H1 (cell line): ENCODE measurements around the gene ERO1A. TPM values are rescaled to one million over a fixed set of nuclear protein-coding genes. Genes with fewer than 3 reads are reported as not detected.

Source experiments
- CTCF ChIA-PET: fragments of 300-600 bp; sonication (Branson Sonifier 250); formaldehyde crosslinking; loops from one replicate; lab custom pipeline; 2021; ENCODE audit not compliant: partially characterized antibody; lab: Charles Lee
- POLR2A ChIA-PET: fragments of 300-600 bp; sonication (Branson Sonifier 250); formaldehyde crosslinking; loops from one replicate; lab custom pipeline; 2021; ENCODE audit warnings: inconsistent platforms; ENCODE audit not compliant: partially characterized antibody; lab: Charles Lee
- DNase-seq, 2 experiments: peaks; one replicate each; pipeline versions ENCODE4 v3.0.0 to v3.0.0-alpha.2; 2010 to 2022; ENCODE audit warnings: low spot score in 2 of 2, low read depth in 1 of 2, mixed read lengths in 1 of 2
- FAIRE-seq: peaks from 2 replicates; lab custom pipeline; 2011; peaks lifted over from hg19 to GRCh38; lab: Jason Lieb, UNC
- H2AFZ ChIP-seq: 2 replicates; pipeline ENCODE4 v1.8.1; 2012; ENCODE audit warnings: low read length, inconsistent platforms
- H2AK5ac ChIP-seq: 2 replicates; pipeline ENCODE4 v1.6.1; 2013; ENCODE audit warnings: low read depth, low read length
- H2BK120ac ChIP-seq: replicated peaks from 2 replicates; pipeline ENCODE3; 2013; ENCODE audit warnings: low read depth, low read length, inconsistent platforms
- H2BK12ac ChIP-seq: 2 replicates; pipeline ENCODE4 v1.6.1; 2013; ENCODE audit warnings: low read depth, low read length
- H2BK15ac ChIP-seq: 2 replicates; pipeline ENCODE4 v1.6.1; 2013; ENCODE audit warnings: low read length
- H2BK20ac ChIP-seq: 2 replicates; pipeline ENCODE4 v1.6.1; 2013; ENCODE audit warnings: low read length
- H2BK5ac ChIP-seq: 2 replicates; pipeline ENCODE4 v1.6.1; 2013; ENCODE audit warnings: low read depth, low read length
- H3K14ac ChIP-seq: 2 replicates; pipeline ENCODE4 v1.6.1; 2013; ENCODE audit warnings: inconsistent platforms; ENCODE audit not compliant: insufficient read length
- H3K18ac ChIP-seq: 2 replicates; pipeline ENCODE4 v1.6.1; 2013; ENCODE audit warnings: low read length; ENCODE audit errors: extremely low read depth
- H3K23ac ChIP-seq: 2 replicates; pipeline ENCODE4 v1.6.1; 2013; ENCODE audit warnings: inconsistent platforms; ENCODE audit not compliant: insufficient read length
- H3K23me2 ChIP-seq: 2 replicates; pipeline ENCODE4 v1.6.1; 2013; ENCODE audit warnings: low read depth, low read length
- H3K27ac ChIP-seq: 2 replicates; pipeline ENCODE4 v1.6.1; 2011; ENCODE audit warnings: low read depth, low read length, inconsistent platforms
- H3K27me3 ChIP-seq, 4 experiments: replicated peaks in 1 of 4; 1 replicate in 1 of 4; 2 replicates in 3 of 4; pipeline versions ENCODE4 v1.6.1 to v1.8.1; 2011 to 2013; ENCODE audit warnings: low read length in 3 of 4, mild to moderate bottlenecking in 3 of 4, inconsistent platforms in 2 of 4, mixed read lengths in 2 of 4, moderate library complexity in 1 of 4; ENCODE audit not compliant: control insufficient read depth in 3 of 4, insufficient read depth in 3 of 4; ENCODE audit errors: extremely low read depth in 1 of 4
- H3K36me3 ChIP-seq, 4 experiments: 2 replicates each; pipeline versions ENCODE4 v1.6.1 to v1.8.1; 2011 to 2013; ENCODE audit warnings: mild to moderate bottlenecking in 4 of 4, low read length in 3 of 4, moderate library complexity in 2 of 4, control low read depth in 1 of 4, inconsistent platforms in 1 of 4; ENCODE audit not compliant: insufficient read depth in 4 of 4, control insufficient read depth in 2 of 4
- H3K4ac ChIP-seq: replicated peaks from 2 replicates; pipeline ENCODE3; 2013; ENCODE audit warnings: low read length, low read depth, mixed read lengths, inconsistent platforms; ENCODE audit not compliant: insufficient read length
- H3K4me1 ChIP-seq, 4 experiments: replicated peaks in 1 of 4; 1 replicate in 1 of 4; 2 replicates in 3 of 4; pipeline versions ENCODE4 v1.6.1 to v1.8.1; 2011 to 2013; ENCODE audit warnings: low read length in 3 of 4, inconsistent platforms in 2 of 4, mixed read lengths in 1 of 4; ENCODE audit not compliant: insufficient read depth in 4 of 4, control insufficient read depth in 3 of 4
- H3K4me2 ChIP-seq, 2 experiments: 2 replicates each; pipeline versions ENCODE4 v1.6.1 to v1.8.1; 2011 to 2013; ENCODE audit warnings: low read depth in 2 of 2, low read length in 2 of 2, control low read depth in 1 of 2, inconsistent platforms in 1 of 2, mild to moderate bottlenecking in 1 of 2; ENCODE audit not compliant: insufficient read depth in 1 of 2
- H3K4me3 ChIP-seq, 4 experiments: fragments of 200-600, 300-600 bp in 1 of 4; sonication (generic), shearing (Covaris generic), sonication (Bioruptor Twin) in 1 of 4; 2 replicates each; pipeline versions ENCODE4 v1.5.1 to v1.8.1; 2011 to 2016; ENCODE audit warnings: low read length in 4 of 4, low read depth in 3 of 4, control low read depth in 2 of 4, inconsistent platforms in 2 of 4, mild to moderate bottlenecking in 2 of 4, mixed read lengths in 1 of 4, moderate library complexity in 1 of 4; ENCODE audit not compliant: insufficient read depth in 2 of 4; ENCODE audit errors: extremely low read depth in 1 of 4
- H3K56ac ChIP-seq: replicated peaks from 2 replicates; pipeline ENCODE3; 2013; ENCODE audit warnings: low read depth, mild to moderate bottlenecking, mixed read lengths, low read length, inconsistent platforms; ENCODE audit not compliant: insufficient read length
- H3K79me1 ChIP-seq: 2 replicates; pipeline ENCODE4 v1.6.1; 2013; ENCODE audit warnings: low read depth, low read length, control low read depth
- H3K79me2 ChIP-seq, 2 experiments: 2 replicates each; pipeline versions ENCODE4 v1.6.1 to v1.8.1; 2012 to 2013; ENCODE audit warnings: low read length in 2 of 2, mild to moderate bottlenecking in 2 of 2, inconsistent platforms in 1 of 2; ENCODE audit not compliant: insufficient read depth in 2 of 2, control insufficient read depth in 1 of 2
- H3K9ac ChIP-seq, 4 experiments: replicated peaks in 1 of 4; 1 replicate in 1 of 4; 2 replicates in 3 of 4; pipeline versions ENCODE4 v1.6.1 to v1.8.1; 2011 to 2013; ENCODE audit warnings: low read depth in 3 of 4, low read length in 3 of 4, control low read depth in 2 of 4, mild to moderate bottlenecking in 2 of 4, moderate library complexity in 2 of 4, inconsistent platforms in 1 of 4; ENCODE audit errors: extremely low read depth in 1 of 4
- H3K9me3 ChIP-seq, 2 experiments: 2 replicates each; pipeline versions ENCODE4 v1.6.1 to v1.8.1; 2012 to 2013; ENCODE audit warnings: mild to moderate bottlenecking in 2 of 2, moderate library complexity in 2 of 2, control low read depth in 1 of 2, inconsistent platforms in 1 of 2, low read depth in 1 of 2, low read length in 1 of 2, mixed read lengths in 1 of 2; ENCODE audit not compliant: insufficient read depth in 2 of 2
- H4K20me1 ChIP-seq, 2 experiments: replicated peaks in 1 of 2; 2 replicates each; pipeline versions ENCODE3 to v1.8.1; 2011 to 2013; ENCODE audit warnings: inconsistent platforms in 2 of 2, low read length in 2 of 2, mild to moderate bottlenecking in 1 of 2; ENCODE audit not compliant: insufficient read depth in 2 of 2, control insufficient read depth in 1 of 2
- H4K5ac ChIP-seq: 2 replicates; pipeline ENCODE4 v1.6.1; 2013; ENCODE audit warnings: low read length, low read depth, mixed read lengths, inconsistent platforms; ENCODE audit not compliant: insufficient read length
- H4K8ac ChIP-seq: 2 replicates; pipeline ENCODE4 v1.8.0; 2013; ENCODE audit warnings: mild to moderate bottlenecking, moderate library complexity, low read length, inconsistent platforms; ENCODE audit not compliant: insufficient read depth; ENCODE audit errors: extremely low read depth
- H4K91ac ChIP-seq: replicated peaks from 2 replicates; pipeline ENCODE3; 2013; ENCODE audit warnings: low read length, mixed read lengths, inconsistent platforms; ENCODE audit not compliant: insufficient read length
- CHD1 ChIP-seq: IDR thresholded peaks from 2 replicates; pipeline ENCODE4 v1.6.1; 2012; ENCODE audit warnings: low read depth, low read length, improper control_type of control experiment
- CTCF ChIP-seq, 3 experiments: IDR thresholded peaks; 1 replicate in 2 of 3; 2 replicates in 1 of 3; pipeline versions ENCODE4 v1.5.1 to v1.6.1; 2011; ENCODE audit warnings: low read length in 3 of 3, mild to moderate bottlenecking in 3 of 3, inconsistent platforms in 2 of 3, low read depth in 1 of 3, moderate library complexity in 1 of 3; ENCODE audit not compliant: insufficient read depth in 1 of 3; ENCODE audit errors: control extremely low read depth in 1 of 3
- JUND ChIP-seq: IDR thresholded peaks from 2 replicates; pipeline ENCODE4 v1.6.1; 2011; ENCODE audit warnings: mild to moderate bottlenecking, improper control_type of control experiment, low read length
- NANOG ChIP-seq: IDR thresholded peaks from 2 replicates; pipeline ENCODE4 v1.6.1; 2011; ENCODE audit warnings: low read length, low read depth, mild to moderate bottlenecking, inconsistent platforms; ENCODE audit not compliant: insufficient read depth, poor library complexity, severe bottlenecking
- POLR2A ChIP-seq, 2 experiments: IDR thresholded peaks; 1 replicate in 1 of 2; 2 replicates in 1 of 2; pipeline ENCODE4 v1.6.1; 2011; ENCODE audit warnings: low read depth in 2 of 2, low read length in 2 of 2, mild to moderate bottlenecking in 2 of 2; ENCODE audit errors: control extremely low read depth in 1 of 2
- RAD21 ChIP-seq, 2 experiments: IDR thresholded peaks in 1 of 2; conservative IDR thresholded peaks in 1 of 2; 2 replicates each; pipeline ENCODE4 v1.6.1; 2011; ENCODE audit warnings: low read depth in 2 of 2, low read length in 2 of 2, improper control_type of control experiment in 1 of 2, inconsistent platforms in 1 of 2, mild to moderate bottlenecking in 1 of 2, moderate library complexity in 1 of 2
- SIRT6 ChIP-seq: IDR thresholded peaks from one replicate; pipeline ENCODE4 v1.7.1; 2012; ENCODE audit warnings: low read length, inconsistent platforms
- SIX5 ChIP-seq: IDR thresholded peaks from 2 replicates; pipeline ENCODE4 v1.6.1; 2011; ENCODE audit warnings: mild to moderate bottlenecking, low read depth, low read length
- SP1 ChIP-seq: IDR thresholded peaks from 2 replicates; pipeline ENCODE4 v1.6.1; 2011; ENCODE audit warnings: low read depth, low read length
- TCF12 ChIP-seq: IDR thresholded peaks from 2 replicates; pipeline ENCODE4 v1.6.1; 2011; ENCODE audit warnings: low read depth, mild to moderate bottlenecking, low read length
- WGBS, 2 experiments: shearing (Covaris generic) in 1 of 2; methylation state at CpG; one replicate each; pipeline versions ENCODE4 v1.1.6 to v1.1.7; 2013 to 2015; ENCODE audit warnings: low lambda C conversion rate in 2 of 2, mixed read lengths in 2 of 2, inconsistent platforms in 1 of 2, low coverage in 1 of 2, missing lambda C conversion rate in 1 of 2; ENCODE audit not compliant: insufficient replicate concordance in 2 of 2, insufficient coverage in 1 of 2, insufficient read length in 1 of 2; ENCODE audit errors: extremely low coverage in 1 of 2, missing lambda C conversion rate in 1 of 2; 5-methylcytosine and 5-hydroxymethylcytosine counted together
- polyA plus RNA-seq, 7 experiments: library from polyadenylated mRNA; depleted of rRNA in 3 of 7; stranded (reverse) in 5 of 7; unstranded in 2 of 7; fragments of >200 nt in 5 of 7; fragments of 200-250 nt in 2 of 7; gene quantifications; 1 replicate in 5 of 7; 2 replicates in 1 of 7; 4 replicates in 1 of 7; pipeline versions ENCODE4 v1.2.1 to v1.2.3, GENCODE V29; 2011 to 2013; ENCODE audit warnings: missing spikeins in 2 of 7, mixed read lengths in 2 of 7
- total RNA-seq: library from RNA; stranded (reverse); fragmentation: NEBNext Ultra II Directional; extraction: Animal tissue kit (Norgen Biotek cat#: 25700); gene quantifications from 2 replicates; pipeline ENCODE4 v1.2.1, GENCODE V29; 2021

Gene ERO1A
- total and polyA plus RNA-seq, 2 of the 8 experiments (the other 6 are each of a cell fraction or from before 2014, with no cell fraction given), result 15.7 to 42.0 TPM

GRCh38 chr14:52609445-52610044 is 85.8 kb downstream of the ERO1A start:
- WGBS, 2 experiments, result 88% methylated on average over 5 of the region's 5 CpGs; no CpG with 5 or more reads in 1 of the 2 experiments
- no peak for FAIRE-seq
- no peak for TF ChIP-seq SP1
- peak; percentile 54 to 67 for TF ChIP-seq RAD21 (IDR thresholded peaks at IDR 0.05 in 1 of 2, conservative IDR thresholded peaks at IDR 0.05 in 1 of 2; ENCODE audit: low read depth in 2 of 2, low read length in 2 of 2)
- TF ChIP-seq CTCF (IDR thresholded peaks at IDR 0.05; ENCODE audit: control extremely low read depth in 1 of 3, insufficient read depth in 1 of 3, low read depth in 1 of 3, low read length in 3 of 3), result peak in 2 of 3 experiments; percentile 9 to 28; a peak in 1 of 4 replicates
- no peak for TF ChIP-seq TCF12
- no peak for TF ChIP-seq CHD1
- TF ChIP-seq NANOG, result no peak
- no peak for TF ChIP-seq POLR2A (IDR thresholded peaks at IDR 0.05; ENCODE audit: control extremely low read depth in 1 of 2, low read depth in 2 of 2, low read length in 2 of 2)
- no peak for TF ChIP-seq SIRT6
- TF ChIP-seq JUND, result no peak
- TF ChIP-seq SIX5, result no peak

More at GRCh38 chr14:52609445-52610044, 85.8 kb downstream of the ERO1A start:
- no peak overlapping the region for H2BK20ac ChIP-seq
- H3K9ac ChIP-seq, result no peak overlapping the region
- H3K4me1 ChIP-seq, result peaks cover 0 to 4% (median 0%) of the 10 kb centered on the region in 4 experiments; a peak in 1 of 7 replicates
- H2BK15ac ChIP-seq, result no peak overlapping the region
- H3K27me3 ChIP-seq, result no peaks in the 10 kb centered on the region
- H2BK5ac ChIP-seq, result no peak overlapping the region
- H3K27ac ChIP-seq, result no peak overlapping the region
- no peaks in the 10 kb centered on the region for H3K9me3 ChIP-seq
- H3K23ac ChIP-seq, result no peak overlapping the region
- CTCF ChIA-PET, result interaction anchor here (1.1 to 1.6 kb wide), 2 partner anchors 35 to 60 kb away, joined by 3 read pairs; no protein-coding TSS in a partner anchor
- no peaks in the 10 kb centered on the region for H3K79me2 ChIP-seq
- H4K20me1 ChIP-seq, result no peaks in the 10 kb centered on the region
- H4K8ac ChIP-seq, result peak overlapping the region; percentile 41; the same call in 1 of the 2 replicates
- no peak overlapping the region for H4K5ac ChIP-seq
- H2BK120ac ChIP-seq, result no peak overlapping the region
- H3K4ac ChIP-seq, result no peak overlapping the region
- H3K23me2 ChIP-seq, result no peaks in the 10 kb centered on the region
- H3K56ac ChIP-seq, result no peak overlapping the region
- no peak overlapping the region for H2BK12ac ChIP-seq
- H4K91ac ChIP-seq, result no peak overlapping the region
- no peak overlapping the region for H2AK5ac ChIP-seq
- no peak overlapping the region for H3K14ac ChIP-seq
- no peak overlapping the region for H3K4me3 ChIP-seq
- DNase-seq, result no peak
- H3K18ac ChIP-seq, result no peak overlapping the region
- H3K79me1 ChIP-seq, result no peaks in the 10 kb centered on the region
- no peak overlapping the region for H2AFZ ChIP-seq
- no peaks in the 10 kb centered on the region for H3K36me3 ChIP-seq
- H3K4me2 ChIP-seq, result no peak overlapping the region
- POLR2A ChIA-PET, result no interaction called here
